GM19372 (cell line): Measurements from ENCODE around the gene GALK2.
"Not testable (repeated sequence)": the region's sequence is repeated elsewhere in the genome, so short reads cannot be mapped to it uniquely, and the experiment has no call there.

Experiments used
- ATAC-seq: cut with Tn5 transposase; IDR thresholded peaks from one replicate; pipeline ENCODE4 v1.9.1; 2021; ENCODE audit warnings: mild to moderate bottlenecking, low read depth, moderate library complexity; ENCODE audit not compliant: unreplicated experiment

Gene GALK2

DNA sequence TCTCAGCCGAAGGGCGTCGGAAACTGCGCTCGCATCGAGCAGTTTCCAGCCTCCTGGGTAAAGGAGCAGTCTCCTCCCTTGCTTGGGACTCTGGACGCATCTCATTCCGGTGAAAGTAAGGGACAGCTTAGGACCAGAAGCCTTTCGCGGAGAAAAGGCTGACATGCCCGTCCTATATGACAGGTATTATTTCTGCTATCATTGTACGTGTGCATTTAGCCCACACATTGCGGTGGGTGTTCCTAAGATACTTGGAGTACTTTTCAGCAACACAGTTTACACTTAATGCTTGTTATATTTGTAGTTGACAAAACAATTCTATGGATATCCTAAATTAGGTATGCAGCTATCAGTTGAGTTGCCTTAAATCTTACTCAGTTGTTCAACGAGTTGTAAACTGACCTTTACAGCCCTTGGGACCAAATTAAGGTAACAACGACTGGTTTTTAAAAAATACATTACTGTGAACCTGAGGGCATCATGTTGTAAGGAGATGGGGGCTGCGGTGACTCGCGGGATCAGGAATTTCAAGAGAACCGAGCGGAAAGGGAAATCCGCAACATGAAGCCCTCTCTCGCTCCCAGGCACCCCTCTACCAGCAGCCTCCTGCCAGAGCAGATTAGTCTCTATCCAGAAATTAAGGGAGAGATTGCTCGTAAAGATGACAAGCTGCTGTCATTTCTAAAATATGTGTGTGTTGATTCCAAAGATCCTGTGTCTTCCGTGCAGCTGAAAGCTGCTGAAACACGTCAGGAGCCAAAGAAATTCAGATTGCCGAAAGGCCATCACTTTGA is 14.0 kb upstream of the GALK2 start:
- peak; percentile 19 for ATAC-seq

GRCh38 chr15:49163678-49164077 is 6.4 kb upstream of the GALK2 start:
- no peak for ATAC-seq

- no peak for ATAC-seq
Observed at GRCh38 chr15:49164865-49165264, 5.2 kb upstream of the GALK2 start.

GRCh38 chr15:49168016-49168415 is 2.0 kb upstream of the GALK2 start:
- ATAC-seq: no peak

DNA sequence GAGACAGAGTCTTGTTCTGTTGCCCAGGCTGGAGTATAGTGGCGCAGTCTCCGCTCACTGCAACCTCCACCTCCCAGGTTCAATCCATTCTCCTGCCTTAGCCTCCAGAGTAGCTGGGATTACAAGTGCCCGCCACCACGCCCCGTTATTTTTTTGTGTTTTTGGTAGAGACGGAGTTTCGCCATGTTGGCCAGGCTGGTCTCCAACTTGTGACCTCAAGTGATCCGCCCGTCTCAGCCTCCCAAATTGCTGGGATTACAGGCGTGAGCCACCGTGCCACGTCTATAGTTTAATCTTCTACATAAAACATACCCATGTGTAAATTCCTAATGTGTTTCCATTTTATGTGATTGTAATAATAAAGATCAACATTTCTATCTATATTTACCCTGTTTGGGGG is 1.7 kb downstream of the GALK2 start:
- no peak for ATAC-seq

DNA sequence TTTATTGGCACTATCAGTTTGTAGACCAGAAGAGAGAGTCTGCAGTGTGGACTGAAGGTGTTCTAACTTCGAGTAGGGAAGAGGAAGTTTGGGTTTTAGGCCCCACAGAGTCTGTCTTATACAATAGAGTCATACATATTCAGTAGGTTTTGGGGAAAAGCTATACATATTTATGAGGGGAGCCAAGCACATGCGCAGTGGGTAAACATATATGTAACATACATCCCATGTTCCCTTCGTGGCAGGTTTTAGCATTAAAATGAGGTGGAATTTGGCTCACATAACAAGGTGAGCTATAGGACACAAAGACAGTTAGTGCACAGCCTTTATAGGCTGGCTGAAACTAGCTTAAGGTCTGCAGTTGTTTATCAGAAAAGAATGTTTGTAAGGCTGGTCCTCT is 4.9 kb downstream of the GALK2 start:
- no peak for ATAC-seq

GRCh38 chr15:49175582-49176397 is 5.7 kb downstream of the GALK2 start:
- not testable (repeated sequence) for ATAC-seq

DNA sequence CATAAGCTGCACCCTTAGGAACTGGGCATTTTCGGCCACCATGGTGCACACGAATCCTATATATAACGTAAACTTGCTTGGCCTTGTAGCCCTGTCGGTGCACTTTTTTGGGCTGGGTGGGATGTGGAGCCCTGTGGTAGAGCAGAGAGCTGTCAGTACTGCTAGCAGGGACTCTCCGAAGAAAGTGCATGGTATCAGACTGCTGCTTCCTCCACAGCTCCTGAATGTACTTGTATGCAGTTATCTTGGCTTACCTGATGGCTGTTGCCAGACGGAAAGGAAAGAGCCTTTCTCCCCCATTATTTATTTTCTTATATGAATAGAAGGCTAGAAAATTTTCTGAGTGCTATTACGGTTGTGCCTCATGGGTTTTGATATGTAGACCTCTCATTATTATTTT is 8.4 kb downstream of the GALK2 start:
- no peak for ATAC-seq

DNA sequence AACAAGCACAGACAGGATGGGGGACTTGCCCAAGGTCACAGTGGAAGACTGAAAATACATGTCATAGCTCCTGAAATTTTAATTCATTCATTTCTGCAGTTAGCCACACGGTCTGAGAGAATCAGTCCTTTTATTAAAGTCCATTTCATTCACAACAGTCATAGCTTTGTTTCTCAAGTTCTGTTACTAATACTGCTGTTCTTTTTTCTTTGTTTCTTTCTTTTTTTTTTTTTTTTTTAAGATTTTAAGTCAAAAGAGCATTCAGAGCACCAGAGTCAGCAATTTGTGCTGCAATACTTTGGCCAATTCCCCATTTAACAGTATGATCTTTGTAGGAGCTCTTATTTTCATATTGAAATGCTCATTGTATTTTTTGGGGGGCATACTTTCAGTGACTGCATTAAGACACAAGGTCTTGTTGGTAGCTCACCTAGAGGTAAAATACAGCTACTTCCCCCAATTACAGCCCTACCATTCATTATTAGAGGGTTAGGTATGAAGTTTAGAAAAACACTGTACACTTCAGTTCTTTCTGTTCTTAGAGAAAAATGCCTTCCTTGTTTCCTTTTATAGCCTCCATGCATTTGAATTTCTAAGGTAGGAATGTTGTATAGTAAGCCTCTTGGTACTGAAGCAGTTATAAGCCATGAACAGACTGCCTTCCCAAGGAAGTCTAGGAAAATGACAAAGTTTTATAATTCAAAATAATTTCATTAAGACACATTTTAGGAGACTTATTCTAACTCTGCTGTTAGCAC is 9.6 kb downstream of the GALK2 start:
- no peak for ATAC-seq

DNA sequence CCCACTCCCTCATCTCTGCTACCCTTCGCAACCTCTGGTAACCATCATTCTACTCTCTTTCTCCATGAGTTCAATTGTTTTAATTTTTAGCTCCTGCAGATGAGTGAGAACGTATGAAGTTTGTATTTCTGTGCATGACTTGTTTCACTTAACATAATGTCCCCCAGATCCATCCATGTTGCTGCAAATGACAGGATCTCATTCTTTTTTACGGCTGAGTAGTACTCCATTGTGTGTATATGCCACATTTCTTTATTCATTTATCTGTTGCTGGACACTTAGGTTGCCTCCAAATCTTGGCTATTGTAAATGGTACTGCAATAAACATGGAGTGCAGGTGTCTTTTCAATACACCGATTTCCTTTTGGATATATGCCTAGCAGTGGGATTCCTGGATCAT is 12.1 kb downstream of the GALK2 start:
- no peak for ATAC-seq

DNA sequence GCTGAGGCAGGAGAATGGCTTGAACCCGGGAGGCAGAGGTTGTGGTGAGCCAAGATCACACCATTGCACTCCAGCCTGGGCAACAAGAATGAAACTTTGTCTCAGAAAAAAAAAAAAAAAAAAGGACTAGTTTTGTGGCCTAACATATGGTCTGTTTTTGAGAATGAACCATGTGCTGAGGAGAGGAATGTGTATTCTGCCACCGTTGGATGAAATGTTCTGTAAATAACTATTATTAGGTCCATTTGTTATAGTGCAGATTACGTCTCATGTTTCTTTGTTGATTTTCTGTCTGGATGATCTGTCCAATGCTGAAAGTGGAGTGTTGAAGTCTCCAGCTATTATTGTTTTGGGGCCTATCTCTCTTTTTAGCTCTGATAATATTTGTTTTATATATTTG is 13.7 kb downstream of the GALK2 start:
- not testable (repeated sequence) for ATAC-seq

DNA sequence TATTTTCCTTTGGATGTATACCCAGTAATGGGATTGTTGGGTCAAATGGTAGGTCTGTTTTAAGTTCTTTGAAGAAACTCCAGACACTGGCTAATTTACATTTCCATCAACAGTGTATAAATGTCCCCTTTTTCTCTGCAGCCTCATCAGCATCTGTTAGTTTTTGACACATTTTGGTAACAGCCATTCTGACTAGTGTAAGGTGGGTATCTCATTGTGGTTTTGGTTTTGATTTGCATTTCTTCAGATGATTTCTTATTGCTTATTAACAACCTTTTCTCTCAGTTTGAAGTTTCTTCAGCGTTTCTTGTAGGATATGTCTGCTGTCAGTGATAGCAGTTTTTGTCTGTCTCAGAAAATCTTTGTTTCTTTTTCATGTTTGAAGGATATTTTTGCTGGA is 15.4 kb downstream of the GALK2 start:
- no peak for ATAC-seq

- ATAC-seq: no peak
Observed at GRCh38 chr15:49187549-49188245, 17.6 kb downstream of the GALK2 start.

DNA sequence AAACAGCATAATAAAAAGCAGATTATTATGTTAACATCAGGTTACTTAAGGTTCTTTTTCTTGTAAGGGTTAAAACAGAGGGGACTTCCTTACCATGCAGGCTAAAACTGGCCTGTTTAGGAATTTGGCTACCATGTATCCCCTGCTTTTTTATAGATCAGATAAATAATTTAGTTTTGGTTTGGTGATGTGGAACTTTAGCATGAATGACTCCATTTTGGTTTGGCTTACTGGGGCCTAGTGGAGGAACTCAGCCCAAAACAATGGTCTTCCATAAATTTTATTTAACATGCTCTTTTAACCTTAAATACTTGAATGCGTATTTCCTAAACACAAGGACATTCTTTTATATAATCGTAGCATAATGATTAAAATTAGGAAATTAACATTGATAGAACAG is 18.9 kb downstream of the GALK2 start:
- ATAC-seq: no peak

- no peak for ATAC-seq
Observed at GRCh38 chr15:49189631-49190030, 19.6 kb downstream of the GALK2 start.

- no peak for ATAC-seq
Observed at GRCh38 chr15:49190586-49190985, 20.5 kb downstream of the GALK2 start.

DNA sequence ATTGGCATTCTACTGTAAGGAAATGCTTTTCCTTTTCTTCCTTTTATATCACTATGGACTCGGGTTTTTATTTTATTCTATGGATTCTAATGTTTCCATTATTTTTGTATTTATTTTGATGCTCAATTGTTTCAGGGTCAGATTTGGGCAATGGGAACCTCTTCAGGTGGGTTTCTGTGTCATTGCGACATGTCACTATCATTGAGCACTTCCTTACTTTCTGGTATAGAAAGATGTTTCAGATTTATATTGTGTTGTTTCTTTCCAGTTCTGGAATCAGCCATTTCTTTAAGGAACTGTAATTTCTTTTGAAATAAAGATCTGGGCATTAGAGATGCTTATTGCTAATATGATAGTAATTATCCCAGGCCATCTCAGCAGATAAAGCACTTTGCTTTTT is 21.8 kb downstream of the GALK2 start:
- ATAC-seq: no peak

DNA sequence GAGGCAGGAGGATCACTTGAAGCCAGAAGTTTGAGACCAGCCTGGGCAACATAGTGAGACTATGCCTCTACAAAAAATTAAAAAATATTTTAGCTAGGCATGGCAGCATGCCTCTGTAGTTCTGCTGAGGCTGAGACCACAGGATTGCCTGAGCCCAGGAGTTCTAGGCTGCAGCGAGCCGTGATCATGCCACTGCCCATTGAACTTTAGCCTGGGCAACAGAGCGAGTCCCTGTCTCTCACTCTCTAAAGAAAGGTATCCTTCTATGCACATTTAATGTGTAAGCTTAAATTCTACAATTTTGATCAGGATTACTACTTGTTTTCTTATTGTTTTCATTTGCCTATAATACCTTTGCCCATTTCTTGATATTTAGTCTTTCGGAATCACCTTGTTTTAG is 26.8 kb downstream of the GALK2 start:
- ATAC-seq: no peak

DNA sequence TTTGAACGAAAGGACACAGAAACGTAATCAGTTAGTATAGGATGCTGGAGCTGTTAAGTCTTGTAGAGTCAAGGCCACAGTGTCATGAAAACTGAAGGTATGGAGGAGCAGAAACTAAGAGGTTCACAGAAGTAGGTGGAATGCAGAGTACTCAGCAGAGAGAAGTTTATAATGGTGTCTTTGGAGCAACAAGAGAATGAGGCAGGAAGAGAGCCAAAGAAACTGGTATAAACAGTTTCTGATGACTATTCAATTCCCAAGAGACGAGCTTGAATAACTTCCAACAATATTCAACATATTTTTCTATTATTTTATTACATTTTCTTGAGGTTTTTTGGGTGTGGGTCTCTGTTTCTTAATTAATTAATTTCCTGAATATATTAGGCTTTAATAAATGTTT is 29.6 kb downstream of the GALK2 start:
- ATAC-seq: no peak

- ATAC-seq: no peak
Observed at GRCh38 chr15:49200347-49200746, 30.3 kb downstream of the GALK2 start.

DNA sequence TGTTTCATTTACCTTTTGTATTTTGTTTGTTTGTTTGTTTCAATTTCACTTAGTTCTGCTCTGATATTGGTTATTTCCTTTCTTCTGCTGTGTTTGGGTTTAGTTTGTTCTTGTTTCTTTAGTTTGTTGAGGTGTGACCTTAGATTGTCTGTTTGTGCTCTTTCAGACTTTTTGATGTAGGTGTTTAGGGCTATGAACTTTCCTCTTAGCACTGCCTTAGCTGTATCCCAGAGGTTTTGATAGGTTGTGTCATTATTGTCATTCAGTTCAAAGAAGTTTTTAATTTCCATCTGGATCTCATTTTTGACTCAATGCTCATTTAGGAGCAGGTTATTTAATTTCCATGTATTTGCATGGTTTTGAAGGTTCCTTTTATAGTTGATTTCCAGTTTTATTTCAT is 38.1 kb downstream of the GALK2 start:
- ATAC-seq: not testable (repeated sequence)
